Endothelial cell (in vitro differentiated cells): ENCODE data around the gene ZMIZ1. TPM values are rescaled to one million over a fixed set of nuclear protein-coding genes. Genes with fewer than 3 reads are reported as not detected.

Experiments
- DNase-seq: peaks from one replicate; pipeline ENCODE4 v3.0.0; 2021; ENCODE audit warnings: low spot score
- H3K27ac Mint-ChIP-seq: one replicate; pipeline ENCODE4 v1.8.0; 2021; ENCODE audit warnings: mixed read lengths, inconsistent platforms; ENCODE audit not compliant: unreplicated experiment
- H3K27me3 Mint-ChIP-seq: one replicate; pipeline ENCODE4 v1.8.0; 2021; ENCODE audit warnings: mild to moderate bottlenecking, moderate library complexity, mixed read lengths, inconsistent platforms; ENCODE audit not compliant: unreplicated experiment
- H3K36me3 Mint-ChIP-seq: one replicate; pipeline ENCODE4 v1.8.0; 2021; ENCODE audit warnings: mild to moderate bottlenecking, low read depth, mixed read lengths, inconsistent platforms; ENCODE audit not compliant: unreplicated experiment
- H3K4me1 Mint-ChIP-seq: one replicate; pipeline ENCODE4 v1.8.0; 2021; ENCODE audit warnings: mild to moderate bottlenecking, mixed read lengths, inconsistent platforms; ENCODE audit not compliant: unreplicated experiment
- H3K4me3 Mint-ChIP-seq: one replicate; pipeline ENCODE4 v1.8.0; 2021; ENCODE audit warnings: mild to moderate bottlenecking, mixed read lengths, inconsistent platforms; ENCODE audit not compliant: unreplicated experiment
- H3K9me3 Mint-ChIP-seq: one replicate; pipeline ENCODE4 v1.8.0; 2021; ENCODE audit warnings: mixed read lengths, inconsistent platforms; ENCODE audit not compliant: unreplicated experiment
- CTCF ChIP-seq: fragments of 200-600 bp; sonication (generic); IDR thresholded peaks from one replicate; pipeline ENCODE4 v1.5.0; 2021; ENCODE audit warnings: antibody characterized with exemption; ENCODE audit not compliant: unreplicated experiment
- total RNA-seq: library from RNA; stranded (reverse); fragmentation: NEBNext Ultra II Directional; extraction: Animal tissue kit (Norgen Biotek cat#: 25700); gene quantifications from one replicate; pipeline ENCODE4 v1.2.1, GENCODE V29; 2021; ENCODE audit not compliant: unreplicated experiment

ZMIZ1 gene
- total RNA-seq, 1 donor from 2014 or later = 102 TPM

DNA sequence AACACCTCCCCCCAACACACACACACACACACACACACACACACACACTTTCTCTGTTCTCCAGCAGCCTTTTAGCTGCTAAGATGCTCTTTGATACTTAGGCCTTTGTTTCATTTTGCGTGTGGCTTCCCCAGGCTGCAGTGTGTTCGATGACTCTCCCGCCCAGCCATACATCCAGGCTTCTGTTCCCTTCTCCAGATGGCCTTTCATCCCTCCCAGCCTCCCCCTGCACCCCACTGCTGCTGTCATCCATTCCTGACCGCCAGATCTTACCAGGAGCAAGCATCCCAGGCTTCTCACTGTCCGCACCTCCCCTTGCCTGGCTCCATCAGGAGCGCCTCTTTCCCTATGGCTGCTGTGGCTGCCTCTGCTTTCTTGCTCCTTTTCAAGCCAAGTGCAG, 200.7 kb downstream of the ZMIZ1 start:
- DNase-seq = no peak
- H3K4me1 Mint-ChIP-seq = peaks cover 54% of the 10 kb centered on the region
- TF ChIP-seq CTCF = no peak
- no peaks in the 10 kb centered on the region for H3K9me3 Mint-ChIP-seq
- H3K4me3 Mint-ChIP-seq = peak overlapping the region; percentile 45
- H3K27me3 Mint-ChIP-seq = peaks cover 27% of the 10 kb centered on the region
- H3K36me3 Mint-ChIP-seq = peaks cover 19% of the 10 kb centered on the region
- H3K27ac Mint-ChIP-seq = peak overlapping the region; percentile 59

DNA sequence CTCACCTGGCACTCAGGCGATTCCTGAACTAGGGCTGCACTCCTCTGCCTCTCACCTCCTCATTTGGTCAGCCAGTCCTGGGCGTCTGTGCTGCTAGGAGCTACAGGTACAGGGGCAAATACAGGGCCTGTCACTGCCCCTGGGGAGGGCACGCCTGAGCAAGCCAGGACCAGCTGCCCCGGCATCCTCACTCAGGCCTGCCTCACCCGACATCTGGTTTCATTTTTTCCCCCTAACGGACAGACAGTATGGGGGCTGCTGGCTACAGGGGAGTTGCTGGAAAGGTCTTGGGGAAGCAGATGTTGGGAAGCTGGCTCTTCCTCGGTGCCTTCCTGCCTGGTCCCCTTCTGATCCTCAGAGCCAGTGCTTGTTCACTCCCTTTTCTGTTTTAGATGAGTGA, 201.2 kb downstream of the ZMIZ1 start:
- peak overlapping the region; percentile 57 for H3K27ac Mint-ChIP-seq

DNA sequence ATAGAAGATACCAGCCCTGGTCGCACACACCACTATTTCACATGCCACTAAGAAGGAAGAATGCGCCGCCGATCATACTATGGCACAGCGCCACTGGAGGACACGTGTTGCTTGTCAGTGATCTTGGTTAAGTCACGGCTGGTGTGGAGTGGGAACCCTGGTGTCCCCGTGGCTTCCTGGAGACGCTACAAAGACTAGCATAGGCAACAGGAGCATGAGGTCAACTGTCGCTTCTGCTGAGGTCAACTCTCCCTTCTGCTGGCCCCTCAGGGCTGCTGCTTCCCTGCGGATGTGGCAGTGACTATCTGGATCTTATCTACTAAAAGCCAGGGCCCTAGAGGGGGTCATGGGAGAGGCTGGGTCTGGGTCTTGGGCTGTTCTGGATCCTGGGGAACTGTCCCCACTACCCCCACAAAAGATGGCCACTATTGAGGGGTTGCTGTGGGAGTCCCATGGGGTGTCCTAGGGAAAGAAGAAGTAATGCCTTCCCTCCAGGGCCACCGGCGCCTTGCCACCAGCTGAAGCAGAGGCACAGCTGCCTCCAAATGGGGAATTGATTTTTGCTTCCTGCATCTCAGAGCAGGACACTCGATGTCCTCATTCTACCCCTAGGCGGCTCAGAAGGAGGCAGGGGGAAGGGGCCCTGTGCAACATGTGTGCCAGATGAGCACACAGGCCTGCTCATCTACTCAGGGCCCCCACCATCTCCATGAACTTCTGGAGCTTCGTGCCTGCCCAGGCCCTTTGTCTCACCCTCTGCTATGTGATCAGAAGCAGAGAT, 201.9 kb downstream of the ZMIZ1 start:
- DNase-seq = no peak
- no peaks in the 10 kb centered on the region for H3K9me3 Mint-ChIP-seq
- H3K36me3 Mint-ChIP-seq = peaks cover 19% of the 10 kb centered on the region
- H3K4me3 Mint-ChIP-seq = no peak overlapping the region
- TF ChIP-seq CTCF = no peak
- peaks cover 25% of the 10 kb centered on the region for H3K27me3 Mint-ChIP-seq
- peaks cover 45% of the 10 kb centered on the region for H3K4me1 Mint-ChIP-seq
- peak overlapping the region; percentile 57 for H3K27ac Mint-ChIP-seq

More for the DNA sequence above, 201.2 kb downstream of the ZMIZ1 start:
- Mint-ChIP-seq H3K27me3 (peaks cover 27% of the 10 kb centered on the region), H3K9me3 (no peaks in the 10 kb centered on the region), H3K4me1 (peaks cover 50% of the 10 kb centered on the region), H3K36me3 (peaks cover 19% of the 10 kb centered on the region), H3K4me3 (no peak overlapping the region)
- no peak for TF ChIP-seq CTCF
- DNase-seq = no peak

DNA sequence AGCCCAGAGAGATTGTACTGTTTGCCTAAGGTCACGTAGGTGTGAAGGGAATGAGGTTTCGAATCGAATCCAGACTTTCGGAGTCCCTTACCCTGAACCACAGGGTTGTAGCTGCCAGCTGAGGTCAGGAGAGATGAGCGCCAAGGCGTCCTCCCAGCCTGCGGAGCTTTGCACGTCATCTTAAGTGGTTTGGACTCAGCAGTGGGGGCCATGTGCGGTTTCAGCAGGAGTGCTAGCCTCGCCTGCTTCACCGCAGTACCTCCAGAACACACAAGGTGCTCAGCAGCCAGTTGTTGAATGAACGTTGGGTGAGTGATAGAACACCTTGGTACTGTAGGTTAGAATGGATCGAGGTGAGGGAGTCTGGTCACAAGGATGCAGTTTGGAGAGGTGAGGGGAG, 203.6 kb downstream of the ZMIZ1 start:
- Mint-ChIP-seq H3K27ac (no peak overlapping the region), H3K36me3 (peaks cover 27% of the 10 kb centered on the region), H3K9me3 (no peaks in the 10 kb centered on the region), H3K27me3 (peaks cover 22% of the 10 kb centered on the region), H3K4me3 (peak overlapping the region; percentile 70), H3K4me1 (peaks cover 30% of the 10 kb centered on the region)
- no peak for DNase-seq
- TF ChIP-seq CTCF = no peak

GRCh38 chr10:79273604-79274003, 204.8 kb downstream of the ZMIZ1 start:
- Mint-ChIP-seq H3K4me1 (peaks cover 25% of the 10 kb centered on the region), H3K27me3 (peaks cover 23% of the 10 kb centered on the region), H3K9me3 (no peaks in the 10 kb centered on the region), H3K27ac (no peak overlapping the region), H3K4me3 (no peak overlapping the region), H3K36me3 (peaks cover 32% of the 10 kb centered on the region)
- DNase-seq = no peak
- TF ChIP-seq CTCF = no peak
